ENCODE results near the gene SLC16A9. TPM values are rescaled to one million over a fixed set of nuclear protein-coding genes. Genes with fewer than 3 reads are reported as not detected.
"Not testable (repeated sequence)": the region's sequence is repeated elsewhere in the genome, so short reads cannot be mapped to it uniquely, and the experiment has no call there.

SLC16A9 gene
- polyA plus RNA-seq, 4 donors: 0.18 to 2.4 (median 0.25) TPM

- no peak overlapping the region for H3K27ac ChIP-seq (ENCODE audit: low read depth in 1 of 3, low read length in 2 of 3)
- FAIRE-seq (no peak), DNase-seq (no peak)
- H3K4me3 ChIP-seq (ENCODE audit: low read depth in 1 of 3, low read length in 3 of 3): no peak overlapping the region
- WGBS, 3 donors: 32 to 72% (median 52%) methylated on average over 1 of the region's 1 CpG
- no peaks in the 10 kb centered on the region for H3K36me3 ChIP-seq (ENCODE audit: control insufficient read depth in 3 of 3, insufficient read depth in 2 of 3, low read depth in 1 of 3, low read length in 3 of 3)
- no peaks in the 10 kb centered on the region for H3K9me3 ChIP-seq (ENCODE audit: control insufficient read depth in 2 of 2, insufficient read depth in 1 of 2, low read depth in 1 of 2, low read length in 1 of 2)
- H3K27me3 ChIP-seq (ENCODE audit: control insufficient read depth in 3 of 3, insufficient read depth in 3 of 3, low read length in 3 of 3): no peaks in the 10 kb centered on the region
- H3K4me1 ChIP-seq (ENCODE audit: control insufficient read depth in 3 of 3, insufficient read depth in 2 of 3, low read depth in 1 of 3, low read length in 2 of 3): no peaks in the 10 kb centered on the region
Observed at GRCh38 chr10:59657724-59658123, 51.9 kb downstream of the SLC16A9 start.

GRCh38 chr10:59655309-59655708, 54.3 kb downstream of the SLC16A9 start:
- H3K36me3 ChIP-seq (ENCODE audit: control insufficient read depth in 3 of 3, insufficient read depth in 2 of 3, low read depth in 1 of 3, low read length in 3 of 3): no peaks in the 10 kb centered on the region
- no peak overlapping the region for H3K4me3 ChIP-seq (ENCODE audit: low read depth in 1 of 3, low read length in 3 of 3)
- H3K4me1 ChIP-seq (ENCODE audit: control insufficient read depth in 3 of 3, insufficient read depth in 2 of 3, low read depth in 1 of 3, low read length in 2 of 3): no peaks in the 10 kb centered on the region
- H3K9me3 ChIP-seq (ENCODE audit: control insufficient read depth in 2 of 2, insufficient read depth in 1 of 2, low read depth in 1 of 2, low read length in 1 of 2): no peaks in the 10 kb centered on the region
- WGBS, 3 donors: 78 to 96% (median 89%) methylated on average over 1 of the region's 1 CpG
- DNase-seq (no peak), FAIRE-seq (no peak)
- no peak overlapping the region for H3K27ac ChIP-seq (ENCODE audit: low read depth in 1 of 3, low read length in 2 of 3)
- H3K27me3 ChIP-seq (ENCODE audit: control insufficient read depth in 3 of 3, insufficient read depth in 3 of 3, low read length in 3 of 3): no peaks in the 10 kb centered on the region

- 46 to 60% (median 54%) methylated on average over 4 of the region's 4 CpGs for WGBS, 3 donors
- H3K27me3 ChIP-seq (ENCODE audit: control insufficient read depth in 3 of 3, insufficient read depth in 3 of 3, low read length in 3 of 3): no peaks in the 10 kb centered on the region
- no peaks in the 10 kb centered on the region for H3K4me1 ChIP-seq (ENCODE audit: control insufficient read depth in 3 of 3, insufficient read depth in 2 of 3, low read depth in 1 of 3, low read length in 2 of 3)
- no peak overlapping the region for H3K4me3 ChIP-seq (ENCODE audit: low read depth in 1 of 3, low read length in 3 of 3)
- no peaks in the 10 kb centered on the region for H3K9me3 ChIP-seq (ENCODE audit: control insufficient read depth in 2 of 2, insufficient read depth in 1 of 2, low read depth in 1 of 2, low read length in 1 of 2)
- FAIRE-seq: no peak
- H3K36me3 ChIP-seq (ENCODE audit: control insufficient read depth in 3 of 3, insufficient read depth in 2 of 3, low read depth in 1 of 3, low read length in 3 of 3): no peaks in the 10 kb centered on the region
- DNase-seq: no peak
- H3K27ac ChIP-seq (ENCODE audit: low read depth in 1 of 3, low read length in 2 of 3): no peak overlapping the region
Observed at GRCh38 chr10:59654007-59654406, 55.6 kb downstream of the SLC16A9 start.

- no peaks in the 10 kb centered on the region for H3K4me1 ChIP-seq (ENCODE audit: control insufficient read depth in 3 of 3, insufficient read depth in 2 of 3, low read depth in 1 of 3, low read length in 2 of 3)
- FAIRE-seq: no peak
- WGBS, 3 donors: 76 to 87% (median 82%) methylated on average over 3 of the region's 3 CpGs
- no peak overlapping the region for H3K4me3 ChIP-seq (ENCODE audit: low read depth in 1 of 3, low read length in 3 of 3)
- no peaks in the 10 kb centered on the region for H3K36me3 ChIP-seq (ENCODE audit: control insufficient read depth in 3 of 3, insufficient read depth in 2 of 3, low read depth in 1 of 3, low read length in 3 of 3)
- DNase-seq: no peak
- no peaks in the 10 kb centered on the region for H3K27me3 ChIP-seq (ENCODE audit: control insufficient read depth in 3 of 3, insufficient read depth in 3 of 3, low read length in 3 of 3)
- no peaks in the 10 kb centered on the region for H3K9me3 ChIP-seq (ENCODE audit: control insufficient read depth in 2 of 2, insufficient read depth in 1 of 2, low read depth in 1 of 2, low read length in 1 of 2)
- no peak overlapping the region for H3K27ac ChIP-seq (ENCODE audit: low read depth in 1 of 3, low read length in 2 of 3)
Observed at GRCh38 chr10:59651902-59652301, 57.7 kb downstream of the SLC16A9 start.

- WGBS, 3 donors: 84 to 90% (median 85%) methylated on average over 7 of the region's 7 CpGs
- no peaks in the 10 kb centered on the region for H3K4me1 ChIP-seq (ENCODE audit: control insufficient read depth in 3 of 3, insufficient read depth in 2 of 3, low read depth in 1 of 3, low read length in 2 of 3)
- no peak overlapping the region for H3K27ac ChIP-seq (ENCODE audit: low read depth in 1 of 3, low read length in 2 of 3)
- DNase-seq (no peak), FAIRE-seq (no peak)
- H3K4me3 ChIP-seq (ENCODE audit: low read depth in 1 of 3, low read length in 3 of 3): no peak overlapping the region
- H3K9me3 ChIP-seq (ENCODE audit: control insufficient read depth in 2 of 2, insufficient read depth in 1 of 2, low read depth in 1 of 2, low read length in 1 of 2): peaks cover 0 to 11% of the 10 kb centered on the region in 2 donors
- no peaks in the 10 kb centered on the region for H3K27me3 ChIP-seq (ENCODE audit: control insufficient read depth in 3 of 3, insufficient read depth in 3 of 3, low read length in 3 of 3)
- H3K36me3 ChIP-seq (ENCODE audit: control insufficient read depth in 3 of 3, insufficient read depth in 2 of 3, low read depth in 1 of 3, low read length in 3 of 3): no peaks in the 10 kb centered on the region
Observed at GRCh38 chr10:59649606-59650346, 59.9 kb downstream of the SLC16A9 start.

- H3K4me3 ChIP-seq (ENCODE audit: low read depth in 1 of 3, low read length in 3 of 3): no peak overlapping the region
- no peak overlapping the region for H3K27ac ChIP-seq (ENCODE audit: low read depth in 1 of 3, low read length in 2 of 3)
- peaks cover 0 to 11% of the 10 kb centered on the region in 2 donors for H3K9me3 ChIP-seq (ENCODE audit: control insufficient read depth in 2 of 2, insufficient read depth in 1 of 2, low read depth in 1 of 2, low read length in 1 of 2)
- no peaks in the 10 kb centered on the region for H3K27me3 ChIP-seq (ENCODE audit: control insufficient read depth in 3 of 3, insufficient read depth in 3 of 3, low read length in 3 of 3)
- no peak for FAIRE-seq
- no peak for DNase-seq
- no peaks in the 10 kb centered on the region for H3K36me3 ChIP-seq (ENCODE audit: control insufficient read depth in 3 of 3, insufficient read depth in 2 of 3, low read depth in 1 of 3, low read length in 3 of 3)
- H3K4me1 ChIP-seq (ENCODE audit: control insufficient read depth in 3 of 3, insufficient read depth in 2 of 3, low read depth in 1 of 3, low read length in 2 of 3): no peaks in the 10 kb centered on the region
- WGBS, 3 donors: 68 to 85% (median 81%) methylated on average over 7 of the region's 7 CpGs
Observed at GRCh38 chr10:59648711-59649201, 60.9 kb downstream of the SLC16A9 start.

GRCh38 chr10:59644841-59645240, 64.8 kb downstream of the SLC16A9 start:
- Histone ChIP-seq H3K36me3 (ENCODE audit: control insufficient read depth in 3 of 3, insufficient read depth in 2 of 3, low read depth in 1 of 3, low read length in 3 of 3) (no peaks in the 10 kb centered on the region), H3K4me1 (ENCODE audit: control insufficient read depth in 3 of 3, insufficient read depth in 2 of 3, low read depth in 1 of 3, low read length in 2 of 3) (no peaks in the 10 kb centered on the region), H3K27me3 (ENCODE audit: control insufficient read depth in 3 of 3, insufficient read depth in 3 of 3, low read length in 3 of 3) (no peaks in the 10 kb centered on the region), H3K27ac (ENCODE audit: low read depth in 1 of 3, low read length in 2 of 3) (no peak overlapping the region), H3K4me3 (ENCODE audit: low read depth in 1 of 3, low read length in 3 of 3) (no peak overlapping the region), H3K9me3 (ENCODE audit: control insufficient read depth in 2 of 2, insufficient read depth in 1 of 2, low read depth in 1 of 2, low read length in 1 of 2) (peaks cover 0 to 11% of the 10 kb centered on the region in 2 donors)
- no peak for FAIRE-seq
- DNase-seq: no peak

- FAIRE-seq, DNase-seq: not testable (repeated sequence)
Observed at GRCh38 chr10:59641688-59642087, 68.0 kb downstream of the SLC16A9 start.

More at GRCh38 chr10:59641688-59642087, 68.0 kb downstream of the SLC16A9 start:
- not testable (repeated sequence) for H3K4me1 ChIP-seq (ENCODE audit: control insufficient read depth in 3 of 3, insufficient read depth in 2 of 3, low read depth in 1 of 3, low read length in 2 of 3); H3K27me3 ChIP-seq (ENCODE audit: control insufficient read depth in 3 of 3, insufficient read depth in 3 of 3, low read length in 3 of 3); H3K4me3 ChIP-seq (ENCODE audit: low read depth in 1 of 3, low read length in 3 of 3); H3K36me3 ChIP-seq (ENCODE audit: control insufficient read depth in 3 of 3, insufficient read depth in 2 of 3, low read depth in 1 of 3, low read length in 3 of 3); H3K27ac ChIP-seq (ENCODE audit: low read depth in 1 of 3, low read length in 2 of 3); H3K9me3 ChIP-seq (ENCODE audit: control insufficient read depth in 2 of 2, insufficient read depth in 1 of 2, low read depth in 1 of 2, low read length in 1 of 2)

All from small intestine (tissue), 7 donors.